GM12874 (cell line): ENCODE results near the gene LNPEP.

Experiments
- TF ChIP-seq, protein P1 (sequence below): IDR thresholded peaks from 2 replicates; pipeline ENCODE4 v1.5.1; 2011; ENCODE audit warnings: low read depth, mild to moderate bottlenecking, control low read depth, low read length, moderate library complexity; ENCODE audit not compliant: insufficient read depth

LNPEP gene

DNA sequence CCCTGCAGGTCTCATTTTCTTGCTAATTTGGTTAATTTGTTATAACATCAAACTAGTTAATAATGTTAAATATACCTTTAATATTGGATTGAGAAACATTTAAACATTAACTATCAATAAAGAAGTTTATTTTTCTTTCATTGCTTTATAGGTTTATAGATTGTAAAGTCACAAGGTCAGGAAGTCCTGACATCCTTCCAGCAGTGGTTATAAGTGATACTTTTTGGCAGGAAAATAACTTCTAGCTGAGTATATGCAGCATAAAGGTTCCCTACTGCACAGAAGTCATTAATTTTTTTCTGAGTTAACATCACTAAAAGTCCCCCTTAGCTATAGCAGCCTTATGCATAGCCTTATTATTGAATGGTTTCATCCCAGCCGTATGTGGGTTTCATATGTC is 85.5 kb downstream of the LNPEP start:
- TF ChIP-seq, protein P1, sequence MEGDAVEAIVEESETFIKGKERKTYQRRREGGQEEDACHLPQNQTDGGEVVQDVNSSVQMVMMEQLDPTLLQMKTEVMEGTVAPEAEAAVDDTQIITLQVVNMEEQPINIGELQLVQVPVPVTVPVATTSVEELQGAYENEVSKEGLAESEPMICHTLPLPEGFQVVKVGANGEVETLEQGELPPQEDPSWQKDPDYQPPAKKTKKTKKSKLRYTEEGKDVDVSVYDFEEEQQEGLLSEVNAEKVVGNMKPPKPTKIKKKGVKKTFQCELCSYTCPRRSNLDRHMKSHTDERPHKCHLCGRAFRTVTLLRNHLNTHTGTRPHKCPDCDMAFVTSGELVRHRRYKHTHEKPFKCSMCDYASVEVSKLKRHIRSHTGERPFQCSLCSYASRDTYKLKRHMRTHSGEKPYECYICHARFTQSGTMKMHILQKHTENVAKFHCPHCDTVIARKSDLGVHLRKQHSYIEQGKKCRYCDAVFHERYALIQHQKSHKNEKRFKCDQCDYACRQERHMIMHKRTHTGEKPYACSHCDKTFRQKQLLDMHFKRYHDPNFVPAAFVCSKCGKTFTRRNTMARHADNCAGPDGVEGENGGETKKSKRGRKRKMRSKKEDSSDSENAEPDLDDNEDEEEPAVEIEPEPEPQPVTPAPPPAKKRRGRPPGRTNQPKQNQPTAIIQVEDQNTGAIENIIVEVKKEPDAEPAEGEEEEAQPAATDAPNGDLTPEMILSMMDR = no peak

DNA sequence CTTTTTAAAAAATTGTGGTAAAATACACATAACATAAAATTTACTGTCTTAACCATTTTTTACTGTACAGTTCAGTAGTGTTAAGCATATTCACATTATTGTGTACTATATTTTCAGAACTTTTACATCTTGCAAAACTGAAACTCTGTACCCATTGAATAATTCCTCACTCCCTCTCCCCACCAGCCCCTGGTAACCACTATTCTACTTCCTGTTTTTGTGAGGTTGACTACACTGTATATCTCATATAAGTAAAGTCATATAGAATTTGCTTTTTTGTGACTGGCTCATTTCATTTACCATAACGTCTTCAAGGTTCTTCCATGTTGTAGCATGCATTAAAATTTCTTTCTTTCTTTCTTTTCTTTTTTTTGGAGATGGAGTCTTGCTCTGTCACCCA is 87.0 kb downstream of the LNPEP start:
- TF ChIP-seq, protein P1 = no peak

DNA sequence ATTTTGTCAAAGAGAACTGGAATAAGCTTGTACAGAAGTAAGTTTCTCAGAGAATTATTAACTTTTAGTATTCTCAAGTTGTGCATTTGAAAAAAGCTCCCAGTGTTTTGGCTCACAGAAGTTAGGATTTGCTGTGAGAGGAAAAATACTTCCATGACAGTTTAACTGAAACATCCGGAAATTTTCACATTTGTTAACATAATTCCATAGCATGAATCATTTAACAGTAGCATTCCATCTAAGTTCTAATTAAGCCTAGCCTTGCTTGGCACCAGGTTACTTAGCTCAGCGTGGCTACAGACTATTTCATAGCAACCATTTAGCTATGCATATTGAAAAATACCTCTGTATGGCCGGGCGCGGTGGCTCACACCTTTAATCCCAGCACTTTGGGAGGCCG is 90.8 kb downstream of the LNPEP start:
- TF ChIP-seq, protein P1 = no peak

DNA sequence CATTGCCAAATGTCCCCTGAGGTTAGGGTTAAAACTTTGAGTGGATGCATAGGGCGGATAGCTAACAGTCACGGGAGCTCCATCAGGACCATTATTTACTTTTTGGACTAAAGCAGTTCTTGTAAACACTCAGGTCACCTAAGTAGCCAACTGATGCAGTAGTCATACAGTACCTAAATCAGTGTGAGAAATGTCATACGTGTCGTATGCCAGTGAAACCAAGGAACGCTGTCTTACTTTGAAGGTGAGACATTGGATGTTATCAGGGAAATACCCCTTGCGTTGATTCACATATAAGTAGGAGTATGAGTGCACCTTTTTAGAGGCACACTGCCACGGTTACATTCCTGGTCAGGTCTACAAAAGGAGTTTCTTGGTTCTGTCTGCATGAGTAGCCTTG is 101.9 kb downstream of the LNPEP start:
- TF ChIP-seq, protein P1 = no peak

DNA sequence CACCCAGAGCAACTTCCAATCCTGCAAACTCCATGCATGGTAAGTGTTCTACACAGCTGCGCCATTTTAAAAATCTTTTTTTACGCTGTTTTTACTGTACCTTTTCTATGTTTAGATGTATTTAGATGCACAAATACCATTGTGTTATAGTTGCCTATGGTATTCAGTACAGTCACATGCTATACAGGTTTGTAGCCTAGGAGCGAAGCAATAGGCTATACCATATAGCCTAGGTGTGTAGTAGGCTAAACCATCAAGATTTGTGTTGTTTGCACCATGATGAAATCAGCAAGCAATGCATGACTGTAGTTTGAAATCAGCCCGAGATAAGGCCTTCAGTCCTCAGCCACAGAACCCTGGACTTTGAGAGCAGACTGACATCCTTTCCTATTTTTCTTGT is 105.4 kb downstream of the LNPEP start:
- TF ChIP-seq, protein P1 = no peak

DNA sequence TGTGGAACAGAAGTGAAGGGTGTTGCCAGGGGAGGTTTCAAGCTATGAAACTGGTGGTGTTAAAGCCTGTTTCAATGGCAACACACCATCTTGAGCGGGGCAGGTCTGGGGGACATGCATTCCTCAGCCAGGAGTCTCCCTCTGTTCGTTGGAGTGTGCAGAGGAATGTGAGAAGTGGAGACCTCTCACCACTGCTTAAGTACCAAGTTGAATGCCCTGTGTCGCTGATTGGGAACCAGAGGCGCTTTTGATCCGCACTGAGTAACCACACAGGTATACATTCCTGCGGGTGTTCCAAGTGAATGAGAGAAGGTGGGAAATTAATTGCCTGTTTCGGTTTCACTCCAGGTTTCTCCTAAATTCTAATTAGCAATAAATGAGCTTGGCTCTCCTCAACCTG is 107.1 kb downstream of the LNPEP start:
- TF ChIP-seq, protein P1 = no peak

DNA sequence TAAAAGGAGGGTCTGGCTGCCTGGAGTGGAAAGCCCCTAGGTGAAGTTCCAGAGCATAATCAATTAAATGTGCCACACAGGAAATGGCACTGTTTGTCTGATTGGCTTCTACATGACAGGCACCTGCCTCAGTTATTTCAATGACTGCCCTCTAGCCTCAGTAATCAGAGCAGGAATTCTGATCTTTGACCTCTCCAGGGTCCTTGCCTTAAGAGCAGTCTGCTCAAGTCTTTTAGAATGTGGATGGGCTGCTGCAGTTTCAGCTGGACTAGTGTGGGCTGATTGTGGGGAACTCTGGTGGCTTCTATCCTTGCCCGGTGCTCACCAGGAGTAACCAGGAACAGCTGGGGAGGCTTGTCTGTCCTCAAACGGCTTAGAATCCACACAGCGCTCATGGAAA is 107.6 kb downstream of the LNPEP start:
- TF ChIP-seq, protein P1 = no peak

DNA sequence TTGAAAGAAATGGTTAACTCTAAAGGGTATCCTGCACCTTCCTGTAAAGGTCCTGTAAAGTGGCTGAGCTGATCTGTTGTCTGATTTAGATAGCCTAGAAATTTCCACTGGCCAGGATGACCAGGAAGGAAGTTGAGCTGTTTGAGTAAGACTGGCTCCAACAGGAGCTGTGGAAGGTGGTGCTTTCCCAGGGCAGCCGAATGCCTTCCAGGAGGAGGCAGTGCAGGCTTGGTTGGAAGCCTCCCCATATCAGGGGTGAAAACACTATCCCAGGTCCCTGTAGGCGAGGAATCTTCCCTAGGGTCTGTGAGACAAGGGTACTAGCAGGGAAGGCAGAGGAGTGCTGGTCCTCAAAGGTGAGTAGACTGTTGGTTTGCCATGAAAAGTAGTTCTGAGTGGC is 108.2 kb downstream of the LNPEP start:
- TF ChIP-seq, protein P1 = no peak
